Measurements from ENCODE around the gene SYNJ1. TPM values are rescaled to one million over a fixed set of nuclear protein-coding genes. Genes with fewer than 3 reads are reported as not detected.

The SYNJ1 gene
- total and polyA plus RNA-seq, 2 experiments from 2014 or later = 1.4 to 4.2 TPM

GRCh38 chr21:32710987-32711386 is 16.8 kb downstream of the SYNJ1 start:
- Mint-ChIP-seq H3K4me3 (no peak overlapping the region), H3K4me1 (no peaks in the 10 kb centered on the region), H3K27me3 (ENCODE audit: insufficient read depth, low read depth, poor library complexity) (no peaks in the 10 kb centered on the region), H3K27ac (no peak overlapping the region), H3K9me3 (no peaks in the 10 kb centered on the region), H3K36me3 (ENCODE audit: low read depth) (no peaks in the 10 kb centered on the region)
- H3F3A ChIP-seq (replicated peaks; ENCODE audit: low read depth) = no peaks in the 10 kb centered on the region
- no peak for TF ChIP-seq EZH2phosphoT487 (IDR thresholded peaks at IDR 0.05; ENCODE audit: unreplicated experiment)
- no peak for TF ChIP-seq ETS1 (IDR thresholded peaks at IDR 0.05)
- TF ChIP-seq EZH2 (IDR thresholded peaks at IDR 0.05; ENCODE audit: low read depth, unreplicated experiment) = no peak
- no peak for TF ChIP-seq POLR2AphosphoS5 (IDR thresholded peaks at IDR 0.05; ENCODE audit: low read depth)
- TF ChIP-seq REST (IDR thresholded peaks at IDR 0.05; ENCODE audit: unreplicated experiment) = no peak
- TF ChIP-seq ZNF114 (CRISPR knock-in tag; IDR thresholded peaks at IDR 0.05) = no peak
- TF ChIP-seq STAT1 (IDR thresholded peaks at IDR 0.05; ENCODE audit: unreplicated experiment) = no peak
- TF ChIP-seq JUNB (IDR thresholded peaks at IDR 0.05; ENCODE audit: unreplicated experiment) = no peak
- no peak for TF ChIP-seq ZNF331 (CRISPR knock-in tag; IDR thresholded peaks at IDR 0.05; ENCODE audit: low read depth)
- TF ChIP-seq NANOG (IDR thresholded peaks at IDR 0.05; ENCODE audit: borderline replicate concordance) = no peak
- TF ChIP-seq CREB1 (CRISPR knock-in tag; IDR thresholded peaks at IDR 0.05; ENCODE audit: low read depth) = no peak
- no peak for TF ChIP-seq CTCF (conservative IDR thresholded peaks at IDR 0.05; ENCODE audit: low read depth in 2 of 2)
- TF ChIP-seq ZNF462 (CRISPR knock-in tag; IDR thresholded peaks at IDR 0.05) = no peak
- H3K4me3 ChIP-seq = no peak overlapping the region
- no peaks in the 10 kb centered on the region for H3K9me2 ChIP-seq (ENCODE audit: insufficient read depth)
- DNase-seq (ENCODE audit: low spot score) (no peak), ATAC-seq (no peak)
- H3K79me2 ChIP-seq (replicated peaks; ENCODE audit: insufficient read depth) = no peaks in the 10 kb centered on the region
- no peak overlapping the region for H3K27ac ChIP-seq (ENCODE audit: low read depth)
- H3K36me3 ChIP-seq (ENCODE audit: insufficient read depth) = no peaks in the 10 kb centered on the region
- no peaks in the 10 kb centered on the region for H4K20me1 ChIP-seq (replicated peaks; ENCODE audit: insufficient read depth)
- no peaks in the 10 kb centered on the region for H3K27me3 ChIP-seq (ENCODE audit: insufficient read depth)
- H3K4me1 ChIP-seq (ENCODE audit: insufficient read depth) = peaks cover 6% of the 10 kb centered on the region; the same call in 1 of the 2 replicates
- H2AFZ ChIP-seq = no peak overlapping the region
- H3K4me2 ChIP-seq = no peak overlapping the region
